Measurements from ENCODE around the gene MYBL2.
"Not testable (repeated sequence)": the region's sequence is repeated elsewhere in the genome, so short reads cannot be mapped to it uniquely, and the experiment has no call there.

MYBL2 gene

DNA sequence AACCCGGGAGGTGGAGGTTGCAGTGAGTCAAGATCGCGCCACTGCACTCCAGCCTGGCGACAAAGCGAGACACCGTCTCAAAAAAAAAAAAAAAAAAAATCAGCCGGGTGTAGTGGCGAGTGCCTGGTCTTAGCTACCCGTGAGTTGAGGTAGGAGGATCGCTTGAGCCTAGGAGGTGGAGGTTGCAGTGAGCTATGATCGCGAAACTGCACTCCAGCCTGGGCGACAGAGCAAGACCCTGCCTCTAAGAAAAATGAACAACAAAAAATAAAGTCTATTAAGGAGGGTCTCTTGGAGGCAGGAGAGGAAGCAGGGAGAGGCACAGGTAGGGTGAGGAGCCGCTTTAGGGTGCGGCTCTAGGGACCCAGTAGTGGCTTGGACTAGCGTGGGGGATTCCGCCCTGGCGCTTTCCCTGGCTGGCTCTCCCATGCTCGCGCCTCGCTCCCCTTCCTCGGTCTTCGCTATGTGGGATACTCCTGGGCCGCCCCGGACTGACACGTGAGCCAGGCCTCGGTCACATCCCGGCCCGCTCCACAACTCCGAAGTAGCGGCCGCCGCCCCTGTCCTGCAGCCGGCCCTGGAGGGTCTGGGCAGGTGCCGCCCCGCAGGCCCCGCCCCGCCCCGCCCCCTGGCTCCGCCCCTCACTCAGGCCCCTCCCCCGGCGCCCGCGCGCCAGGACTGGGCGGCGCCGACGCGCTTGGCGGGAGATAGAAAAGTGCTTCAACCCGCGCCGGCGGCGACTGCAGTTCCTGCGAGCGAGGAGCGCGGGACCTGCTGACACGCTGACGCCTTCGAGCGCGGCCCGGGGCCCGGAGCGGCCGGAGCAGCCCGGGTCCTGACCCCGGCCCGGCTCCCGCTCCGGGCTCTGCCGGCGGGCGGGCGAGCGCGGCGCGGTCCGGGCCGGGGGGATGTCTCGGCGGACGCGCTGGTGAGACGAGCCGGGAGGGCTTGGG lies at the start of gene MYBL2:
Gene MYBL2 (plus strand): TSS at position 739 of the 953 bp plus-strand sequence. CDS start 170 bp downstream, at position 909.
- peak; percentile 67 for DNase-seq

DNA sequence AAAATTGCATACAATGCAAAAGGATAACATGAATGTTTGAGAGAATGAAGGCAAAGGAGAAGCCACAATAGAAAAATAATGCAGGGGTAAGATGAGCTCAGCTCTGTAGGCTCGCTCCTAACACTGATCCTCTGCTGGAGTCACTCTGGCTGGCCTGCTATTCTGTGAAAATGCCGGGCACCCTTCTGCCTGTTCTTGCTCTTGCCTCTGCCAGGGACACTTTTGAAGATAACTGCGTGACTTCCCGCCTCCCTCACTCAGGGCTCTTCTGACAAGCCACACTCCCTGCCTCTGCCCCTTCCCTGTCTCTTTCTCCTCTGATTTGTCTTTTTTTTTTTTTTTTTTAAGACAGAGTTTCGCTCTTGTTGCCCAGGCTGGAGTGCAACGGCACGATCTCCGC lies 35.3 kb upstream of the MYBL2 start:
- no peak for DNase-seq

DNA sequence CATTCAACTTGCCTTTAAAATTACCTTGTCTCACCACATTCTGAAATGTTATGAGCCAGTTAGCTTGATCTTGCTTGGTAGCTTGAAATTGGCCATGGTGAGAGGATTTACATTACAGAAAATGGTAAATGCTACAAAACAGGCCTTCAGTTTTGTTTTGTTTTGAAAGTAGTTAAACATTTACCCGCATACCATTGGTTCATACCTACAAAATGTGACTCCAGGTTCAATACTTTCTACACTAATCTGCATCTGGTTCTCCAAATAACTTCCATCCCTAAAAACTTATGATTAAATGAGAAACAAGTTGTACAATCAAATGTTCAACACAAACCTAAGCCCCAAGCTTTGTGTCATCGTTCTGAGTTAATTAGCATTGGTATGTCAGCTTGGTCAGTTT lies 30.5 kb upstream of the MYBL2 start:
- no peak for DNase-seq

DNA sequence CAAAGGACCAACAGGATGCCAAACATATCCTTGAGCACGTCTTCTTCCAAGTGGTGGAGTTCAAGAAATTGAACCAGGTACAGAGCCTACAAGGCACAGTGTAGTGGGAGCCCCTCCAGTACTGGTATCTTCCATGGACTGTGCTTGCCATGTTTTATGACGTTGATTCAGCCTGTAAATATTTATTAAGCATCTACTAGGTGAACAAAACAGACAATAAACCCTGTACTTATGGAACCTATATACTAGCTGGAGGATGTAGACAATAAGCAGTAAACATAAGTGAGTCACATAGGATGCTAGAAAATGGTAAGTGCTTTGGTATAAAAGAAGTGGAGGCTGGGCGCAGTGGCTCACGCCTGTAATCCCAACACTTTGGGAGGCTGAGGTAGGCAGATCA lies 24.4 kb upstream of the MYBL2 start:
- no peak for DNase-seq

DNA sequence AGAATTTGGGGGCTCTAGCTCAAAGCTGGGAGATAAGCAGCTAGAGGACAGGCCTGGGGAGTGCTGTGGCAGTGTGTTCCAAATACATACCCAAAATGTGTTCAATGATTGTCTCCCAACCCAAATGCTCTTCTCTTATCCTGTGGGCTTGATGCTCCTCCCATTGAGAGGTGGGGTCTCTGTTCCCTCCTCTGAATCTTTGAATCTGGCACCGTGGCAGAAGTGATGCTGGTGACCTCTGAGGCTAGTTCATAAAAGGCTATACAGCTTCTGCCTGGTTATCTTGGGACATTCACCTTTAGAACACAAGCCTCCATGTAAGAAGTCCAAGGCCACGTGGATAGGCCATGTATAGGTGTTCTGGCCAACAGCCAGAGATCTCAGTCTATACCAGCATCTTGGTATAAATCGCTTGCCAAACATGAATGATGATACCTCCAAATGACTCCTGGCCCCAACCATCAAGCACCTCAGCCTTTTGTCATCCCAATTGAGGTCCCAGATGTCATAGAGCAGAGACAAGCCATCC lies 15.9 kb upstream of the MYBL2 start:
- no peak for DNase-seq

DNA sequence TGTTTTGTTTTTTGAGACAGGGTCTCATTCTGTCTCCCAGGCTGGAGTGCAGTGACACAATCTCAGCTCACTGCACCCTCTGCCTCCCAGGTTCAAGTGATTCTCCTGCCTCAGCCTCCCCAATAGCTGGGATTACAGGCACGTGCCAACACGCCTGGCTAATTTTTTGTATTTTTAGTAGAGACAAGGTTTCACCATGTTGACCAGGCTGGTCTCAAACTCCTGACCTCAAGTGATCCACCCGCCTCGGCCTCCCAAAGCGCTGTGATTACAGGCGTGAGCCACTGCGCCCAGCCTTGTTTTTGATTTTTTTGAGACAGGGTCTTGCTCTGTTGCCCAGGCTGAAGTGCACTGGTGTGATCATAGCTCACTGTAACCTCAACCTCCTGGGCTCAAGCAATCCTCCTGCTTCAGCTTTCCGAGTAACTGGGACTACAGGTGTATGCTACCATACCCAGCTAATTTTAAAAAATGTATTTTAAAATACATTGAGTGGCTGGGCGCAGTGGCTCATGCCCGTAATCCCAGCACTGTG lies 15.2 kb upstream of the MYBL2 start:
- DNase-seq, result not testable (repeated sequence)

DNA sequence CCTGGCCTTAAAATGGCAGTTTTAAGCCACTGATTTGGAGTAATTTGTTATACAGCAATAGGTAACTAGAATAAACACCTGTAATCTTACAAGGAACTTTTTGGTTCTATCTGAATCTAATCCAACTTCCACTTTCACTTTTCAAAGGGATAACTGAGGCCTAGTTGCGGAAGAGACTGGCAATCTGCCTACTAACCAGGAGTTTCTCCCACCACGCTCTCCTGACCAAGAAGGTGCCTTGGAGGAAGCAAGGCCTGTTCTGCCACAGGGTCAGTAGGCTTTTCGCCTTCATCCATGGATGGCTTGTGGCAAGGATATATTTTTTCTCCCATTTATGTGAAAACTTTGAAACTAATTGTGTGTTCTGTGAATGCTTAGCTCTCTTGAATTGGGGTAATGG lies 12.9 kb upstream of the MYBL2 start:
- DNase-seq, result no peak

DNA sequence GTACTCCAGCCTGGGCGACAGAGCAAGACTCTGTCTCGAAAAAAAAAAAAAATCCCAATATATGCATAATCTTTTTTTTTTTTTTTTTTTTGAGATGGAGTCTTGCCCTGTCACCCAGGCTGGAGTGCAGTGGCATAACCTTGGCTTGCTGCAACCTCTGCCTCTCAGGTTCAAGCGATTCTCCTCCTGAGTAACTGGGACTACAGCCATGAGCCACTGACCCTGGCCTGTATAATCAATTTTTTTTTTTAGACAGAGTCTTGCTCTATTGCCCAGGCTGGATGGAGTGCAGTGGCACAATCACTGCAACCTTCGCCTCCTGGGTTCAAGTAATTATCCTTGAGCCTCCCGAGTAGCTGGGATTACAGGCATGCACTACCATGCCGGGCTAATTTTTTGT lies 11.7 kb upstream of the MYBL2 start:
- not testable (repeated sequence) for DNase-seq

DNA sequence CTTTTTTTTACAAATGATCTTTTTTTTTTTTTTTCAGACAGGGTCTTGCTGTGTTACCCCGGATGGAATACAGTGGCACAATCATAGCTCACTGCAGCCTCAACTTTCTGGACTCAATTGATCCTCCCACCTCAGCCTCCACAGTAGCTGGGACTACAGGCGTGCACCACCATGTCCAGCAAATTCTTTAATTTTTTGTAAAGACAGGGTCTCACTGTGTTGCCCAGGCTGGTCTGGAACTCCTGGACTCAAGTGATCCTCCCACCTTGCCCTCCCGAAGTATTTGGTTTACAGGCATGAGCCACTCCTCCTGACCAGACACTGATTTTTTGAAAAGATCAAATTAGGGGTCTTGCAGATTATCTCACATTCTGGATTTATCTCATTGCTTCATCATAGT lies 11.0 kb upstream of the MYBL2 start:
- no peak for DNase-seq

DNA sequence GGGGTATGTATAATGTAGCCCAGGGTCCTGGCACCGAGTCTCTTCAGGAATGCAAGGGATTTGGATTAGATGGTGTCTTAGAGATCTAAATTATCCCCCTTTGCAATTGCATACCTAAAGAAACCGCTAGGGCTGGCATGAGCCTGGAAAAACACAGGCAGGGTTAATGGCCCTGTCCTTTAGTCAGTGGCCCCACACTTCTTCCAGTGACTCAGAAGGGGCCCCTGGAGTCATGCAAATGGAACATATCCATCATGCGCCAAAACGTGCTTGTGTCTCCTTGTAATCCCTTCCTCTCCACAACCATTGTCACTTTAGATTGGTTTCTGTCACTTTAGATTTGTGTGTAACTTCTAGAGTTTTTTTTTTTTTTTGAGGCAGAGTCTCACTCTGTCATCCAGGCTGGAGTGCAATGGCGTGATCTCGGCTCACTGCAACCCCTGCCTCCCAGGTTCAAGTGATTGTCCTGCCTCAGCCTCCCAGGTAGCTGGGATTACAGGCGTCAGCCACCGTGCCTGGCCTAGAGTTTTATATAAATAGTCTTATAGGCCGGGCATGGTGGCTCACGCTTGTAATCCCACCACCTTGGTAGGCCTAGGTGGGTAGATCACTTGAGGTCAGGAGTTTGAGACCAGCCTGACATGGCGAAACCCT lies 8.7 kb upstream of the MYBL2 start:
- peak; percentile 7 for DNase-seq

DNA sequence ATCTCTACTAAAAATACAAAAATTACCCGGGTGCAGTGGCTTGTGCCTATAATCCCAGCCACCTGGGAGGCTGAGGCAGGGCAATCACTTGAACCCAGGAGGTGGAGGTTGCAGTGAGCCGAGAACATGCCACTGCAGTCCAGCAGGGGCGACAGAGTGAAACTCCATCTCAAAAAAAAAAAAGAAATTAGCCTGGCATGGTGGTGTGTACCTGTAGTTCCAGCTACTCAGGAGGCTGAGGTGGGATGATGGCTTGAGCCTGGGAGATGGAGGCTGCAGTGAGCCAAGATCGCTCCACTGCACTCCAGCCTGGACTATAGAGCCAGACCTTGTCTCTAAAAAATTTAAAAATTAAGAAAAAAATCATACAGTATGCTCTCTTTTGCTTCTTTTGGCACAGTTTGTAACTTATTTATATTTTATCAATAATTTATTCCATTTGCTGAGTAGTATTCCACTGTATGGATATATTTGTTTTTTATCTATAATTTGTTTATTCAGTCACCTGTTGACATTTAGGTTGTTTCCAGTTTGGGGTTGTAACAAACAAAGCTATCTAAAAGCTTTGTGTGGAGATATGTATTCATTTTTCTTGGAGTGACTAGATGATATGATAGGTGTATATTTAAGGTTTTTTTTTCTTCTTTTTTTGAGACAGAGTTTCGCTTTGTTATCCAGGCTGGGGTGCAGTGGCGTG lies 8.0 kb upstream of the MYBL2 start:
- DNase-seq, result no peak

DNA sequence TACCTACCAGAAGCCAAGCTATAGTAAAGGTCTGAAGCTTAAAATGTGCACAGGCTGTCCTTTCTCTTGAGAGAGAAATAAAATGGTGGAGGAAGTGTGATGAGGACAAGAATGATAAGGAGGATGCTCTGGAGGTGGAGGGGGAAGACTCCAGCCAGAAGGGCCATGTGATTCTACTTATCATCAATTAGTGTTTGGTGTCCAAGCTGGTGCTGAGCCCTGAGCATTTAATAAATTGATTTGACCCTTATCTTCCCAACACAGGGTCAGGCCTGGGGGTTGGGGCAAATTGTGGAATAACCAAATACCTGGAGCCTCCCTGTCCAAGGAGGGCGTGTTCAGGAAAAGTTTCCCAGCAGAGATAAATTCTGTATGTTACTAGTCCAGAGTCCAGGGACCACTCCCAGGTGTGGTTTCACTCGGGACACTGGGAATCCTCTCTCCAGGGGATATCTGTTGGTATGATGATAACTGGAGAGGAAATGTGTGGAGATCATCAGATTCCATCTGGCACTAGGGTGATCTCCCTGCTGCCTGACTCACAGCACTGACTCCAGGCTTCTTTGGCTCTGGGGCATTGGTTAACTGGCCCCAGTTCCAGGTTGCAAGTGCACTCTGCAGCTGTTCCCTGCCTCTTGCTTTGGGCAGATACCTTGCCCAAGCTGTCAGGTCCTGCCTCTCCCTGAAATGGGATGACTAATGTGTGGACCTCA lies 3.8 kb upstream of the MYBL2 start:
- DNase-seq, result no peak

DNA sequence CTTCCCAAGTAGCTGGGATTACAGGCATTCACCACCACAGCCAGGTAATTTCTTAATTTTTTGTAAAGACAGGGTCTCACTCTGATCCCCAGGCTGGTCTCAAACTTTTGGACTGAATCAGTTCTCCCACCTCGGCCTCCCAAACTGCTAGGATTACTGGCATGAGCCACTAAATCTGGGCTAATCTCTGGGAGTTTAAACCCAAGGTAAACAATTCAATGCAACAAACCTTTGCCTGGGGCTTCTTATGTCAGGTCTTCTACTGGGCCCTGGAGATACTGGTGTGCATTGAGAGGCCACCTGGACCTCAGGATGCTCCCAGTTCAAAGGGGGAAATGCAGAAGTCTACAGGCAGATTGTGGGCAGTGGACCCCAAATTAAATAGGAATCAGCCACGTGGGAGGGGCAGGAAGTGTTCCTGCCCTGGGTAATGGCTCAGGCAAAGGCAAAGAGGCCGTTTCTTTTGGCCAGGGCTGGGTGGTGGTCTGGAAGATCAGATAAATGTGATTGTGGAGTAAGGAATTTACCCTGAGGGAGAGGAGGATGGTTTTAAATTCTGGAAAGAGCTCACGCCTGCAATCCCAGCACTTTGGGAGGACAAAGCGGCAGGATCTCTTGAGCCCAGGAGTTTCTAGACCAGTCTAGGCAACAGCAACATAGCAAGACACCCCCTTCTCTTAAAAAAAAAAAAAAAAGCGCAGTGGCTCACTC lies 1.3 kb upstream of the MYBL2 start:
- DNase-seq, result no peak

DNA sequence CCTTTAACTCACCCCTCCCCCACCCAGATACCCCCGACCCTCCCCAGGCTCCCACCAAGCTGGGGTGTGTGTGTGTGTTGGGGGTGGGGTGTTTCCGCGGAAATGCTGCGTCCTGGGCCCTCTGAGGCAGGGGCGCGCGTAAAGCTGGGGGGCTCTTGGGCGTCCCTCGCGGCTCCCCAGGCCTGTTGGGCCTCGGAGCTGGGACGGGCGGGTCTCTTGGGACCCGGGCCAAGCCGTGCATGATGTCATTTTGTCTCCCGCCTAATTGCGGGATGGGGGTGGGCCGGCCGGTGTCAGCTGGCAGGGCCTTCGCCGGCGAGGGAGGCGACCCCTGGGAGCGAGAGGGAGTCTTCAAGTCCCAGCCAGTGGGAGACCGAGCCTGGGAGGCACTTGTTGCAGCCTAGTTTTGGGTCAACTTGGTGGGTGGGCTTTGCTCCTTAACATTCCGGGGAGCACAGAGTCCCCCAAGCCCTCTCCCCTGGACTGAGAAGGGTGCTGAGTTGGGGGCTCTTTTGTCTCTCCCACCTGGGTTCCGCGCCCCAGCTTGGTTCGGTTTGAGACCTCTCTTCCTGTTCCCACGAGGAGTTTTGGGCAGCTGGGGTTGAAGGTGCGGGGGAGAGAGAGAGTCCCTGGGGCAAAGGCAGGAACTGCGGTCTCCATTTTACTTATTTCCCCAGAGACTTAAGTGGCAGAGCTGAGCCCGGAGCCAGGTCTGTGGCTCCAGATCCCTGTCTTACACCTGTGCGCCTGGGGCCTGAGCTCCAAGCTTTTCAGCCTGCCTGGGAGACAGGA lies 623 bp downstream of the MYBL2 start:
- no peak for DNase-seq

DNA sequence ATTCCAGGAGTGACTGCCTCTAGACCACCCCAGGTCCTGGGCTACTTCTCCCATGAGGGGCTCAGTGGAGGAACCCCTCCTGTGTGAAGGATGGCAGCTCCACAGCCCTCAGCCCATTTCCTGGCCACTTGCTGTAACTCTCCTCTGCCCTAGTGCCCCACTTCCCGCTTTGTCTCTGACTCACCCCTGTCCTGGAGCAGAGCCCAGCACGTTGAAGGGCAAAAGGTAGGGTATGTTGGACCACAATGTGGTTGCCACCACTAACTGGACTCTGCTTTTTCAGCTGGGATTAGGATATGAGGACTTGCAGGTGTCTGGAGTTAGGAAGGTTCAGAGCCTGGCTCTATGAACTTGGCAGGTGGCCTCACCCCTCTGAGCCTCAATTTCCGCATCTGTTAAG lies 2.4 kb downstream of the MYBL2 start:
- DNase-seq, result no peak

DNA sequence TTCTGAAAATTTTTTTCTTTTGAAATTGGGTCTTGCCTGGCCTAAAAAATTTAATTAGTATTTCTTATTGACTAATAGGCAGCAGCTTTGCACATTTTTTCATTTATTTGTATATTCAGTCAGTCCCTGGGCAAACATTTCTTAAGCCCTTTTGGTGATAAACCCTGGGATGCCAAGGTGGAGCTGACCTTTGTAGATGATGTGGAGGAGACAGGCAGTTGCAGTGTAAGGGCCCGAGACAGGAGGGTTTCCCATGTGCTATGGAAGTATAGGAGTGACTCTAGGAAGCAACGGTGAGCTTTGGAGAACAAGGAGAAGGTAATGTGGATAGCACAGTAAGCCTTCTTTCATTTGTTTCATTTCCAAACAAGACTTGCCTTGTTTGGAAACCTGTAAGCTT lies 3.5 kb downstream of the MYBL2 start:
- DNase-seq, result no peak

DNA sequence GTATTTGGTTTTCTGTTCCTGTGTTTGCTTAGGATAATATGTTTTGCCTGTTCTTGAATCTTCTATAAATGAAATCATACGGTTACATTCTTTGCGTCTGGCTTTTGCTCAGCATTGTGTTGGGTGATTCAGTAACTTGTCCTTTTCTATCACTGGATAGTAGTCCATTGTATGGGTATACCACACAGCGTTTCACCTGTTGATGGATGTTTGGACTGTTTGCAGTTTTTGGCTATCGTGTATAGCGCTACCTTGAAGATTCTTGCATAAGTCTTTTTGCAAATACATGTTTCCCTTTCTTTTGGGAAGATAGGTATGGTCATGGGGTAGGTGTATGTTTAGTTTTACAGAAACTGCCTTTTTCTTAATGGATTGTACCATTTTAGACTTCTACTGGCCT lies 9.5 kb downstream of the MYBL2 start:
- no peak for DNase-seq

DNA sequence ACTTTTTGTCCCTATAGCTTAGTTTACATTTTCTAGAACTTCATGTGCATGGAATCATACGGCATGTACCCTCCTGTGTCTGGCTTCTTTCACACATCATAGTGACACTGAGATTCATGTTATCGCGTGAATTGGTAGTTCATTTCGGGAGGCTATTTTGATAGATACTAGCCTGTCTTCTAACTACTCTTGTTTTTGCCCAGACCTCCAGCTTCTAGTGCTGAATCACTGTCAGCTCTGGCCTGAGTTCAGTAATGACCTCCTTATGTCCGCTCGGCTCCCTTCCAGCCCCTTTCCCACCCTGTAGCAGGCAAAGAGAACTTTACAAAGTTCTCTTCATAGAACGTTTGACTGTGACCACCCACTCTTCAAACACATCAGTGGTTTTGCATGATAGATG lies 14.1 kb downstream of the MYBL2 start:
- no peak for DNase-seq

DNA sequence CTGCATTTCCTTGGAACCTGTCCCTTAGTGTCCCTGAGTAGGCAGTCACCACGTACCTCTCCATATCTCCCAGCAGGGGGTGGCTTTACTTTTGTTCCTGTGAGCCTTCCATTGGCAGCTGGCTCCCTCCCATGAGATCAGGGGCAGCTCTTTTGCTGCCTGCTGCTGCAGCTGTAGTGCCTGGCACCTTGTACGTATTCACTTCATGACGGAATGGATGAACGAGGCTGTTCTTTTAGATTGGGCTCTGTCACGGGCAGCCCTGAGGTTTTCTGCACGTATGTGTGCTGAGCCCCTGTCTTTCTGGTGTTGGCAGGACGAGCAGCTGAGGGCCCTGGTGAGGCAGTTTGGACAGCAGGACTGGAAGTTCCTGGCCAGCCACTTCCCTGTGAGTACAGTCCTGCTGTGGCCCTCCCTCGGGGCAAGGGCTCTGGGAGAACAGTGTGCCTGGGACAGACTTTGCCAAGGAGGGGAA lies 14.6 kb downstream of the MYBL2 start:
- DNase-seq, result no peak

DNA sequence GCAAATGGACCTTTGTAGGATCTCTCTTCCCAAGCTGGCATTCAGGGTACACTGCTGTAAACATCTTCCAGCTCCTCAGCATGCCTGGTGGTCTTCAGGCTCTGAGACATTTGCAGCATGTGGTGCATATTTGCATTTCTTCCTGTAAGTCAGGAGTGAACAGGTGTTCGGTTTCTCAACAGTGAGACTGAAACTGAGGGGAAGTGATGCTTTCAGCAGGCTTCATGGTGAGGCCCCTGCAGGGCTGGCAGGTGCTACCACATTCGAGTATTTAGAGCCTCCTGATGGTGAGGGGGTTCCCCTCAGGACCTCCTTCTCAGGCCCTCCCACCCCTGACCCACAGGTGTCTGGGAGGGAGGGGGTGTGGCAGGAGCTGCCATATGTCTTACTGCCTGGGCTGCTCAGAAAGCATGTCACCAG lies 15.1 kb downstream of the MYBL2 start:
- DNase-seq, result no peak

DNA sequence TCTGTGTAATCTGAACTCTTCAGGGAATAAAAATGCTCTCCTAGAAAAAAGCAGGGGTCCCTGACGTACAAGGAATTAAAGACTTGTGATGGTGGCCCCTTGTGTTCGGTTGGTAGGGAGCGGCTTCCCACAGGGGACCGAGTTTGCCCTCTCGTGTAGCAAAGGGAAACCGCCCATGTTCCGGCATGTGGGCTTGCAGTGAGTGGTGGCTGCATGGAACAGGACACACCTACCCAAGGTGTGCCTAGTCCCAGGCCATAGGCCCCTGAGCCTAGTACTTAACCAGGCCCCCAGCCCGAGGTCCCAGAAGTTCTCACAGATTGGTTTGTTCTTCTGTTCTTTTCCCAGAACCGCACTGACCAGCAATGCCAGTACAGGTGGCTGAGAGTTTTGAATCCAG lies 15.5 kb downstream of the MYBL2 start:
- DNase-seq, result no peak

All from inflammatory macrophage treated with lipopolysaccharide for 4 hours (primary cell).